ENCODE measurements around the gene C19orf67. TPM values are rescaled to one million over a fixed set of nuclear protein-coding genes. Genes with fewer than 3 reads are reported as not detected.

C19orf67 gene
- total RNA-seq, 6 experiments from 2014 or later = not detected

GRCh38 chr19:14061751-14062557, 23.6 kb downstream of the C19orf67 start, which contains the start of gene PALM3:
Gene PALM3, minus strand, starts transcription at chr19:14062076. Its CDS starts 96 bp downstream, at chr19:14061980.
- no peak within 1 kb of the TSS for H3K27ac Mint-ChIP-seq
- DNase-seq = no peak
- no peak within 1 kb of the TSS for H3K4me3 Mint-ChIP-seq
- H3K36me3 Mint-ChIP-seq (ENCODE audit: low read depth) = no peaks in the 10 kb centered on the region
- no peak for TF ChIP-seq CTCF (IDR thresholded peaks at IDR 0.05)
- peaks cover 16% of the 10 kb centered on the region for H3K27me3 Mint-ChIP-seq (ENCODE audit: insufficient read depth)
- H3K4me1 Mint-ChIP-seq (ENCODE audit: low read depth) = peaks cover 4% of the 10 kb centered on the region; the same call in 1 of the 2 replicates
- no peaks in the 10 kb centered on the region for H3K9me3 Mint-ChIP-seq

- peaks cover 16% of the 10 kb centered on the region for H3K27me3 Mint-ChIP-seq (ENCODE audit: insufficient read depth)
- no peaks in the 10 kb centered on the region for H3K36me3 Mint-ChIP-seq (ENCODE audit: low read depth)
- H3K4me1 Mint-ChIP-seq (ENCODE audit: low read depth) = peaks cover 4% of the 10 kb centered on the region; the same call in 1 of the 2 replicates
- TF ChIP-seq CTCF (IDR thresholded peaks at IDR 0.05) = no peak
- no peak overlapping the region for H3K27ac Mint-ChIP-seq
- no peak overlapping the region for H3K4me3 Mint-ChIP-seq
- DNase-seq = no peak
- H3K9me3 Mint-ChIP-seq = no peaks in the 10 kb centered on the region
These were observed 24.4 kb downstream of the C19orf67 start for GRCh38 chr19:14061081-14061749.

GRCh38 chr19:14059652-14060155, 25.9 kb downstream of the C19orf67 start:
- peaks cover 4% of the 10 kb centered on the region; the same call in 1 of the 2 replicates for H3K4me1 Mint-ChIP-seq (ENCODE audit: low read depth)
- H3K27ac Mint-ChIP-seq = no peak overlapping the region
- no peaks in the 10 kb centered on the region for H3K9me3 Mint-ChIP-seq
- no peak overlapping the region for H3K4me3 Mint-ChIP-seq
- no peak for DNase-seq
- TF ChIP-seq CTCF (IDR thresholded peaks at IDR 0.05) = no peak
- H3K36me3 Mint-ChIP-seq (ENCODE audit: low read depth) = no peaks in the 10 kb centered on the region
- peaks cover 16% of the 10 kb centered on the region for H3K27me3 Mint-ChIP-seq (ENCODE audit: insufficient read depth)

GRCh38 chr19:14059093-14059480, 26.5 kb downstream of the C19orf67 start:
- DNase-seq = no peak
- peaks cover 16% of the 10 kb centered on the region for H3K27me3 Mint-ChIP-seq (ENCODE audit: insufficient read depth)
- no peaks in the 10 kb centered on the region for H3K36me3 Mint-ChIP-seq (ENCODE audit: low read depth)

More at GRCh38 chr19:14059093-14059480, 26.5 kb downstream of the C19orf67 start:
- Mint-ChIP-seq H3K4me3 (no peak overlapping the region), H3K9me3 (no peaks in the 10 kb centered on the region), H3K27ac (no peak overlapping the region), H3K4me1 (ENCODE audit: low read depth) (peaks cover 4% of the 10 kb centered on the region; the same call in 1 of the 2 replicates)
- peak; percentile 86 for TF ChIP-seq CTCF (IDR thresholded peaks at IDR 0.05)

Measured in HFFc6 (cell line).